Adrenal gland (tissue), 12 donors: ENCODE results near the gene TMCC1. TPM values are rescaled to one million over a fixed set of nuclear protein-coding genes. Genes with fewer than 3 reads are reported as not detected.
"Not testable (repeated sequence)": the region's sequence is repeated elsewhere in the genome, so short reads cannot be mapped to it uniquely, and the experiment has no call there.

Source experiments
- DNase-seq, 7 donors: peaks; one replicate each; pipeline ENCODE4 v3.0.0-alpha.2; 2019 to 2020
- H3K27ac ChIP-seq, 5 donors: fragments of 200-600 bp; sonication (generic) in 4 of 5; 1 replicate in 3 of 5; 2 replicates in 2 of 5; pipeline versions ENCODE4 v1.5.1 to v1.8.0; 2016 to 2020; ENCODE audit warnings: mild to moderate bottlenecking in 1 of 5
- H3K27me3 ChIP-seq: fragments of 200-600 bp; 2 replicates; pipeline ENCODE4 v1.8.0; 2021
- H3K36me3 ChIP-seq, 2 donors: fragments of 200-600 bp; replicated peaks in 1 of 2; 1 replicate in 1 of 2; 2 replicates in 1 of 2; pipeline versions ENCODE4 v1.5.1 to v1.8.0; 2018 to 2022
- H3K4me1 ChIP-seq, 2 donors: fragments of 200-600 bp; replicated peaks in 1 of 2; 1 replicate in 1 of 2; 2 replicates in 1 of 2; pipeline versions ENCODE4 v1.5.1 to v1.8.0; 2018 to 2021
- H3K4me3 ChIP-seq, 4 donors: fragments of 200-600 bp; sonication (generic) in 3 of 4; one replicate each; pipeline ENCODE4 v1.5.1; 2016 to 2018
- H3K9me3 ChIP-seq, 3 donors: fragments of 200-600 bp; sonication (generic) in 1 of 3; replicated peaks in 1 of 3; 1 replicate in 2 of 3; 2 replicates in 1 of 3; pipeline versions ENCODE4 v1.5.1 to v1.8.0; 2016 to 2021
- CTCF ChIP-seq, 6 experiments: fragments of 450-650 bp in 4 of 6; fragments of 200-600 bp in 2 of 6; sonication (generic) in 1 of 6; IDR thresholded peaks; 1 replicate in 5 of 6; 2 replicates in 1 of 6; pipeline versions ENCODE4 v1.5.1 to v1.8.0; 2016 to 2021; ENCODE audit warnings: antibody characterized with exemption in 6 of 6, mild to moderate bottlenecking in 2 of 6, moderate library complexity in 1 of 6
- POLR2A ChIP-seq, 2 donors: fragments of 450-650 bp; IDR thresholded peaks; one replicate each; pipeline ENCODE4 v1.6.1; 2017; ENCODE audit warnings: antibody characterized with exemption in 2 of 2, mild to moderate bottlenecking in 2 of 2, moderate library complexity in 1 of 2
- WGBS, 4 donors: extraction: QIAGEN DNeasy Blood & Tissue Kit in 2 of 4; methylation state at CpG; one replicate each; pipeline versions ENCODE4 v1.1.5 to v1.1.7; 2013 to 2017; 5-methylcytosine and 5-hydroxymethylcytosine counted together
- intact Hi-C, 2 donors: fragments of 100-400 bp; cut with DNase I; formaldehyde crosslinking; loops; one replicate each; pipeline versions ENCODE4 v1.14.1 to v1.15.0; 2022 to 2023
- polyA plus RNA-seq, 3 donors: library from polyadenylated mRNA; stranded (reverse); fragments of 200-250 nt in 2 of 3; fragments of 350-450 nt in 1 of 3; fragmentation: Illumina TruSeq in 1 of 3; extraction: RNeasy Lipid Tissue Mini Kit (QIAGEN cat#74804) in 1 of 3; gene quantifications; one replicate each; pipeline ENCODE4 v1.2.3, GENCODE V29; 2013 to 2014
- total RNA-seq, 9 donors: library from RNA; depleted of rRNA in 4 of 9; stranded (reverse); fragments of >200 nt in 4 of 9; fragments of 120-200 nt in 1 of 9; fragmentation: NEBNext Ultra II Directional in 1 of 9; extraction: Animal tissue kit (Norgen Biotek cat#: 25700) in 1 of 9; gene quantifications; one replicate each; pipeline versions ENCODE4 v1.1.0 to v1.2.4, GENCODE V29; 2013 to 2023
- donor health status: healthy with polysubstance abuse.
- donor health status: Bipolar disorder and iron deficiency.
- donor health status: DM: yes; HTN: yes; CAD: no.
- donor health status: DM: no; HTN: no; CAD: no.
- donor health status: DM: no; HTN: no; CAD: no.
- donor health status: DM: yes; HTN: yes; CAD: no.

TMCC1 gene
- total and polyA plus RNA-seq, 12 donors, result 6.3 to 141 (median 22.9) TPM

GRCh38 chr3:129699199-129699598 is 194.3 kb downstream of the TMCC1 start:
- TF ChIP-seq CTCF (IDR thresholded peaks at IDR 0.05) (no peak), POLR2A (IDR thresholded peaks at IDR 0.05) (no peak)
- peaks cover 16 to 29% of the 10 kb centered on the region in 2 donors for H3K4me1 ChIP-seq
- no peak for DNase-seq
- peak overlapping the region in 1 of 5 donors; percentile 10 for H3K27ac ChIP-seq
- intact Hi-C loops, result no loop called here
- no peaks in the 10 kb centered on the region for H3K36me3 ChIP-seq
- H3K9me3 ChIP-seq, result no peaks in the 10 kb centered on the region
- H3K4me3 ChIP-seq, result no peak overlapping the region
- no peaks in the 10 kb centered on the region for H3K27me3 ChIP-seq
- 56 to 65% (median 59%) methylated on average over 4 of the region's 4 CpGs for WGBS, 4 donors

- Histone ChIP-seq H3K4me3 (no peak overlapping the region), H3K9me3 (no peaks in the 10 kb centered on the region), H3K36me3 (no peaks in the 10 kb centered on the region), H3K4me1 (peaks cover 16 to 32% of the 10 kb centered on the region in 2 donors), H3K27me3 (no peaks in the 10 kb centered on the region), H3K27ac (no peak overlapping the region)
- intact Hi-C loops, result loop anchor here in 1 of 2 donors (2.0 kb wide), 1 partner anchor 27 kb away; no protein-coding TSS in a partner anchor
- no peak for DNase-seq
- TF ChIP-seq POLR2A (IDR thresholded peaks at IDR 0.05) (no peak), CTCF (IDR thresholded peaks at IDR 0.05) (no peak)
- WGBS, 4 donors, result 93 to 98% (median 97%) methylated on average over 6 of the region's 6 CpGs
Observed at GRCh38 chr3:129697229-129697969, 196.1 kb downstream of the TMCC1 start.

- intact Hi-C loops, result loop anchor here in 1 of 2 donors (2.0 kb wide), 1 partner anchor 26 kb away; no protein-coding TSS in a partner anchor
- H3K9me3 ChIP-seq, H3K27ac ChIP-seq, DNase-seq, H3K27me3 ChIP-seq, H3K4me3 ChIP-seq, H3K36me3 ChIP-seq: not testable (repeated sequence)
- peaks cover 16 to 29% of the 10 kb centered on the region in 2 donors for H3K4me1 ChIP-seq
- 93 to 100% (median 96%) methylated on average over 2 of the region's 2 CpGs for WGBS, 4 donors
Observed at GRCh38 chr3:129696430-129696829, 197.1 kb downstream of the TMCC1 start.

GRCh38 chr3:129695230-129695629 is 198.3 kb downstream of the TMCC1 start:
- Histone ChIP-seq H3K9me3 (no peaks in the 10 kb centered on the region), H3K4me1 (peaks cover 9 to 28% of the 10 kb centered on the region in 2 donors), H3K36me3 (no peaks in the 10 kb centered on the region), H3K27me3 (no peaks in the 10 kb centered on the region), H3K4me3 (no peak overlapping the region), H3K27ac (no peak overlapping the region)
- intact Hi-C loops, result no loop called here
- WGBS, 4 donors, result 77 to 93% (median 80%) methylated on average over 2 of the region's 2 CpGs
- TF ChIP-seq POLR2A (IDR thresholded peaks at IDR 0.05) (no peak), CTCF (IDR thresholded peaks at IDR 0.05) (no peak)
- DNase-seq, result peak in 1 of 7 donors; percentile 11

- intact Hi-C loops, result no loop called here
- no peak for TF ChIP-seq CTCF (IDR thresholded peaks at IDR 0.05)
- no peak for TF ChIP-seq POLR2A (IDR thresholded peaks at IDR 0.05)
- Histone ChIP-seq H3K4me1 (peaks cover 5 to 25% of the 10 kb centered on the region in 2 donors), H3K36me3 (no peaks in the 10 kb centered on the region), H3K9me3 (no peaks in the 10 kb centered on the region), H3K4me3 (no peak overlapping the region), H3K27ac (no peak overlapping the region), H3K27me3 (no peaks in the 10 kb centered on the region)
- 65 to 82% (median 78%) methylated on average over 5 of the region's 5 CpGs for WGBS, 4 donors
- DNase-seq, result no peak
Observed at GRCh38 chr3:129694228-129694627, 199.3 kb downstream of the TMCC1 start.
